ENCODE results near the gene KCNJ12. TPM values are rescaled to one million over a fixed set of nuclear protein-coding genes. Genes with fewer than 3 reads are reported as not detected.

KCNJ12 gene
- total RNA-seq, 1 experiment from 2014 or later: 1.2 TPM

DNA sequence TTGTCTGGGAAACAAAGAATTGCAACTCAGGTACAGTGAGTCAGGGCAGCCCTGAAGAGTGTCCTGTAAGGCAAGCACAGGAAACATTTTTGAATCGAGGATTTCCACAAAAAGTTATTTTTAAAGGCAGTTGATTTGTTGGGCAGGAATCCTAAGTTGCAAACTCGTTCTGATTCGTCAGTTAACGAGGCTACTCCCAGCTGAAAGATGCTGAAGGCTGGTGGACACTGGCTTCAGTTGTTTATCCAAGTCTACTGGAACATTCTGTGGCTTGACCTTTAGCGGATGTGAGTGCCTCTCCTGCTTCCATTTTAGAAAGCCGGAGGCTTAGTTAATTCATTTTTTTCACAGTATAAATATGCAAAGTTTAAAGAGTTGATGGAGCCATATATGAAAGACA, 84.2 kb downstream of the KCNJ12 start:
- H3K27me3 ChIP-seq (replicated peaks; ENCODE audit: insufficient read depth, low read depth, low read length, poor library complexity): peaks cover 3% of the 10 kb centered on the region
- no peak for TF ChIP-seq EZH2 (IDR thresholded peaks at IDR 0.05; ENCODE audit: borderline replicate concordance, low read depth, low read length, poor library complexity, severe bottlenecking)
- TF ChIP-seq, protein P1, sequence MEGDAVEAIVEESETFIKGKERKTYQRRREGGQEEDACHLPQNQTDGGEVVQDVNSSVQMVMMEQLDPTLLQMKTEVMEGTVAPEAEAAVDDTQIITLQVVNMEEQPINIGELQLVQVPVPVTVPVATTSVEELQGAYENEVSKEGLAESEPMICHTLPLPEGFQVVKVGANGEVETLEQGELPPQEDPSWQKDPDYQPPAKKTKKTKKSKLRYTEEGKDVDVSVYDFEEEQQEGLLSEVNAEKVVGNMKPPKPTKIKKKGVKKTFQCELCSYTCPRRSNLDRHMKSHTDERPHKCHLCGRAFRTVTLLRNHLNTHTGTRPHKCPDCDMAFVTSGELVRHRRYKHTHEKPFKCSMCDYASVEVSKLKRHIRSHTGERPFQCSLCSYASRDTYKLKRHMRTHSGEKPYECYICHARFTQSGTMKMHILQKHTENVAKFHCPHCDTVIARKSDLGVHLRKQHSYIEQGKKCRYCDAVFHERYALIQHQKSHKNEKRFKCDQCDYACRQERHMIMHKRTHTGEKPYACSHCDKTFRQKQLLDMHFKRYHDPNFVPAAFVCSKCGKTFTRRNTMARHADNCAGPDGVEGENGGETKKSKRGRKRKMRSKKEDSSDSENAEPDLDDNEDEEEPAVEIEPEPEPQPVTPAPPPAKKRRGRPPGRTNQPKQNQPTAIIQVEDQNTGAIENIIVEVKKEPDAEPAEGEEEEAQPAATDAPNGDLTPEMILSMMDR (conservative IDR thresholded peaks at IDR 0.05; ENCODE audit: low read depth, low read length): no peak
- ChIA-PET CTCF (no interaction called here), POLR2A (ENCODE audit: low non-redundant PET) (no interaction called here)
- intact Hi-C loops (cut with micrococcal nuclease; ENCODE audit: unreplicated experiment): no loop called here
- H3K4me1 ChIP-seq (ENCODE audit: insufficient read depth, low read length, poor library complexity, severe bottlenecking): no peaks in the 10 kb centered on the region
- no TSS peak for BruUV-seq (replicated peaks)
- no peak overlapping the region for H3K4me3 ChIP-seq (ENCODE audit: low read depth, low read length, poor library complexity, severe bottlenecking)
- H3K9me3 ChIP-seq (ENCODE audit: low read depth, low read length, poor library complexity, severe bottlenecking): no peaks in the 10 kb centered on the region
- no peak overlapping the region for H3K27ac ChIP-seq (ENCODE audit: low read depth, low read length, poor library complexity, severe bottlenecking)
- H3K36me3 ChIP-seq (ENCODE audit: insufficient read depth, low read length, poor library complexity, severe bottlenecking): no peaks in the 10 kb centered on the region
- no peak for DNase-seq (ENCODE audit: low spot score)

DNA sequence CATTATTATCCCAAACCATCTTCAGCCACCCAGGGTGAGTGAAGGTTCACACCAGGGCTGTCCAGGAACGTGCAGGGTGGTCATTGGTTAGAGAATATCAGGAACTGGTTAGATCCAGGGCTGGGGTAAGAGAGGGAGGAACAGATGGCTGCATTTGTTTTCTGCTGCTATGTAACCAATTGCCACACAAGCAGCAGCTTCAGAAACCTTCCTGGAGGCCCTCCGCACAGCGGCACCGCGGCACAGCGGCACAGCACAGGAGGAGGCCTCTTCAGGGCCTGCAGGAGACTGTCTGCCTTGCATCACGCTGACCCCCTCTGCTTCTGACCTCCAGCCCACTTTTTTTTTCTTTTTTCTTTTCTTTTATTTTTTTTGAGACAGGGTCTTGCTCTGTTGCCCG, 86.1 kb downstream of the KCNJ12 start:
- Histone ChIP-seq H3K4me3 (ENCODE audit: low read depth, low read length, poor library complexity, severe bottlenecking) (no peak overlapping the region), H3K36me3 (ENCODE audit: insufficient read depth, low read length, poor library complexity, severe bottlenecking) (no peaks in the 10 kb centered on the region), H3K9me3 (ENCODE audit: low read depth, low read length, poor library complexity, severe bottlenecking) (no peaks in the 10 kb centered on the region), H3K4me1 (ENCODE audit: insufficient read depth, low read length, poor library complexity, severe bottlenecking) (no peaks in the 10 kb centered on the region), H3K27ac (ENCODE audit: low read depth, low read length, poor library complexity, severe bottlenecking) (no peak overlapping the region), H3K27me3 (replicated peaks; ENCODE audit: insufficient read depth, low read depth, low read length, poor library complexity) (peaks cover 3% of the 10 kb centered on the region)
- BruUV-seq (replicated peaks): no TSS peak
- ChIA-PET CTCF (no interaction called here), POLR2A (ENCODE audit: low non-redundant PET) (no interaction called here)
- intact Hi-C loops (cut with micrococcal nuclease; ENCODE audit: unreplicated experiment): no loop called here
- DNase-seq (ENCODE audit: low spot score): no peak
- TF ChIP-seq, protein P1 (conservative IDR thresholded peaks at IDR 0.05; ENCODE audit: low read depth, low read length): no peak
- no peak for TF ChIP-seq EZH2 (IDR thresholded peaks at IDR 0.05; ENCODE audit: borderline replicate concordance, low read depth, low read length, poor library complexity, severe bottlenecking)

DNA sequence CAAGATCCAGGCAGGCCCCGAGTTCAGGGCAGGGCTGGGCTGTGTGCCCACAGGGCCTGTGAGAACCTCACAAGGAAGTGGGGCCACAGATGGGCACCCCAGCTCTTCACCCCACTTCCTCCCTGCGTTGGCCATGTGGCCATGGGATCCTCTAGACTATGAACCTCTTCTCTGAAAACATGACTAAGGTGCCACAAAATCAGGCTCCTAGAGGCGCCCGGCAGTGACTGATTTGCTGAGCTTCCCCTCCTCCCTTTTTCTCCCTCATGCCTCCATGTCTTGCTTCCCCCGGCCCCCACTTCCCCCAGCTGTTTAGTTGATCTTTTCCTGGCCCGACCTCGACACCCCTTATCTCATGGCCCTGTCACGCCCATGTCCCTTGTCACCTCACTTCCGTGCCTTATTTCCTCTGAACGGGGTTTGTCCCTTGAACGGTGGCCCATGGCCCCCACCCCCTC, 87.1 kb downstream of the KCNJ12 start:
- Histone ChIP-seq H3K36me3 (ENCODE audit: insufficient read depth, low read length, poor library complexity, severe bottlenecking) (no peaks in the 10 kb centered on the region), H3K9me3 (ENCODE audit: low read depth, low read length, poor library complexity, severe bottlenecking) (no peaks in the 10 kb centered on the region), H3K27me3 (replicated peaks; ENCODE audit: insufficient read depth, low read depth, low read length, poor library complexity) (peaks cover 3% of the 10 kb centered on the region), H3K4me3 (ENCODE audit: low read depth, low read length, poor library complexity, severe bottlenecking) (no peak overlapping the region), H3K4me1 (ENCODE audit: insufficient read depth, low read length, poor library complexity, severe bottlenecking) (no peaks in the 10 kb centered on the region), H3K27ac (ENCODE audit: low read depth, low read length, poor library complexity, severe bottlenecking) (no peak overlapping the region)
- intact Hi-C loops (cut with micrococcal nuclease; ENCODE audit: unreplicated experiment): no loop called here
- POLR2A ChIA-PET (ENCODE audit: low non-redundant PET): no interaction called here
- BruUV-seq (replicated peaks): no TSS peak
- no peak for DNase-seq (ENCODE audit: low spot score)
- CTCF ChIA-PET: no interaction called here
- TF ChIP-seq, protein P1 (conservative IDR thresholded peaks at IDR 0.05; ENCODE audit: low read depth, low read length): no peak
- no peak for TF ChIP-seq EZH2 (IDR thresholded peaks at IDR 0.05; ENCODE audit: borderline replicate concordance, low read depth, low read length, poor library complexity, severe bottlenecking)
